Measurements from ENCODE around the gene LRG1. TPM values are rescaled to one million over a fixed set of nuclear protein-coding genes. Genes with fewer than 3 reads are reported as not detected.

LRG1 gene
- total and polyA plus RNA-seq, 7 donors, result 0.36 to 21.0 (median 2.4) TPM; not detected in 1

GRCh38 chr19:4503132-4503824, 36.6 kb downstream of the LRG1 start:
- Histone ChIP-seq H3K27ac (peak overlapping the region in 3 of 4 donors; percentile 49 to 66 (median 52)), H3K36me3 (peaks cover 19 to 94% (median 59%) of the 10 kb centered on the region in 4 donors), H3K27me3 (no peaks in the 10 kb centered on the region), H3K9me3 (no peaks in the 10 kb centered on the region), H3K4me1 (peaks cover 0 to 38% (median 27%) of the 10 kb centered on the region in 4 donors), H3K4me3 (no peak overlapping the region)
- 91 to 93% methylated on average over 25 of the region's 25 CpGs for WGBS, 2 donors
- TF ChIP-seq CTCF (IDR thresholded peaks at IDR 0.05) (no peak), POLR2A (IDR thresholded peaks at IDR 0.05) (no peak), POLR2AphosphoS5 (IDR thresholded peaks at IDR 0.05) (no peak), EP300 (IDR thresholded peaks at IDR 0.05) (no peak)
- peak; percentile 65 for DNase-seq
- intact Hi-C loops (cut with DNase I), result no loop called here

DNA sequence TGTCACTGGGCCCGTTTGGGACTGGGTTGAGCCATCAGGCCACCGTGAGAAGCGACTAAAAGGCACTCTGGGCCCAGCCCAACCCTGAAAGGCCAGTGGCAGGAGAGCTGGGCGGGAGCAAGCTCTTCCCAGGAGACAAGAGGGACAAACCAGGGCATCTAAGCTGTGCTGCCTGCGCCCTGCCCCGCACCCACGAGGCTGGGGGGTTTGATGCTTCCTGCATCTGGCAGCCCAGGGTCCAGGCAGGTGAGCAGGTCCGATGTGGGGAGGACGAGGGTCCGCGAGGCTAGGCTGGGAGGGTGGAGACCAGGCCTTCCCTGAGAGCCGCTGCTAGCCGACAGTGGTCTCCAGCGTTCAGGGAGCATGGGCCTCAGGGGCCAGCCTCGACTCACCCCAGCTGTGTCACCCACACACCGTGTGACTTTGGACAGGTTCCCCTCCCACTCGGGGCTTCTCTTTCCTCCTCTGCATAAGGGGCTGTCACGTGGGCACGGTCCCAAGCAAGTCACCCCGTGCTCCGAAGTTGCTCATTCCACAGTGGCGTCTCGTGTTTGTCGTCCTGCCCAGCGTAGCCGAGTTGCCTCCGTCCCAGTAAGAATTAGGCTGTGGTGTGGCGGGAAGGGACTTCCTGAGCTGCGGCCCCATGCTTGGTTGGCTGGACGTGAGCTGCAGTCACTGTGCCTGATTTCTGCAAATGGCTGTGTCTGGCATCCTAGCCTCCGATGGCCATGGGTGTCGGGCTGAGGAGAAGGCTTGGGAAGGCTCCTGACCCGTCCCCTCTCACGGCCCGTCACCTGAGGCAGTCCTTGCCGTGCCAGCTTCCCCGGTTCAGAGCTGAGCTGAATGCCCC, 37.3 kb downstream of the LRG1 start:
- Histone ChIP-seq H3K4me1 (peaks cover 0 to 31% (median 22%) of the 10 kb centered on the region in 4 donors), H3K27me3 (no peaks in the 10 kb centered on the region), H3K4me3 (no peak overlapping the region), H3K36me3 (peaks cover 25 to 95% (median 61%) of the 10 kb centered on the region in 4 donors), H3K27ac (peak overlapping the region in 3 of 4 donors; percentile 49 to 66 (median 52)), H3K9me3 (no peaks in the 10 kb centered on the region)
- TF ChIP-seq EP300 (IDR thresholded peaks at IDR 0.05) (no peak), CTCF (IDR thresholded peaks at IDR 0.05) (no peak), POLR2AphosphoS5 (IDR thresholded peaks at IDR 0.05) (peak in 2 of 4 donors; percentile 9 to 20), POLR2A (IDR thresholded peaks at IDR 0.05) (no peak)
- DNase-seq, result peak; percentile 62
- intact Hi-C loops (cut with DNase I), result no loop called here
- 92 to 94% methylated on average over 37 of the region's 37 CpGs for WGBS, 2 donors

- intact Hi-C loops (cut with DNase I), result no loop called here
- peaks cover 0 to 22% (median 15%) of the 10 kb centered on the region in 4 donors for H3K4me1 ChIP-seq
- H3K36me3 ChIP-seq, result peaks cover 22 to 95% (median 59%) of the 10 kb centered on the region in 4 donors
- 93 to 95% methylated on average over 25 of the region's 25 CpGs for WGBS, 2 donors
- DNase-seq, result no peak
- no peaks in the 10 kb centered on the region for H3K9me3 ChIP-seq
- H3K4me3 ChIP-seq, result no peak overlapping the region
- H3K27ac ChIP-seq, result peak overlapping the region in 2 of 4 donors; percentile 52 to 66
- TF ChIP-seq EP300 (IDR thresholded peaks at IDR 0.05) (no peak), CTCF (IDR thresholded peaks at IDR 0.05) (no peak), POLR2AphosphoS5 (IDR thresholded peaks at IDR 0.05) (peak in 2 of 4 donors; percentile 23 to 34)
- no peaks in the 10 kb centered on the region for H3K27me3 ChIP-seq
Observed at GRCh38 chr19:4501691-4502090, 38.1 kb downstream of the LRG1 start.

DNA sequence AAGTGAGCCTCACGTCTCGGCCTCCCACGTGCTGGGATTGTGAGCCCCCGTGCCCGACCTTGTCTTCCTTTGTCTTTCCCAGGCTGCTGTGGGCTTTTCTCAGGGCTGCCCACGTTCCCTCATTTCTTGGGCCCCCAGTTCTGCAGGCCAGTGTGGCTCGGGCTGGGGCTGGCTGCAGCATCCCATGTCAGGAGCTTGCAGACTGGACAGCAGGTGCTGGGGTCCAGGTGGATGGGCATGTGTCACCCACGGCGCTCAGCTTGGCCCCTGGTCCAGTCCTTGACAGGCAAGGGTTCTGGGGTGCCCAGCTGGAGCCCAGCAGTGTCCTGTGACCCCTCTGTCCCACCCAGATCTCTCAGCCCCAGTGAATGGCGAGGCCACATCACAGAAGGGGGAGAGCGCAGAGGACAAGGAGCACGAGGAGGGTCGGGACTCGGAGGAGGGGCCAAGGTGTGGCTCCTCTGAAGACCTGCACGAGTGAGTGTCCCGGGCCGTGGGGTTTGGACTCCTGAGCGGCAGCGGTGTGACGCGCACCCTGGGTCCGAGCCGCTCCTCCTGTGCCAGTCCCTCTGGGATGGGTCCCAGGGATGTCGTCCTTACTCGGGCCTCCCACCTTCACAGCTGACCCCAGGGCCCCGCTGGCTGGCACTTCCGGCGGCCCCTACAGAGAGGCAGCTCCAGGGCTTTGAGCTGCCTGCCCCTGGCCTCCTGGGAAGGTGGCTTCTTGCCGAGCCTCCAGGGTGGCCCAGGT, 38.8 kb downstream of the LRG1 start:
- Histone ChIP-seq H3K27me3 (no peaks in the 10 kb centered on the region), H3K27ac (peak overlapping the region in 2 of 4 donors; percentile 52 to 66), H3K36me3 (peaks cover 20 to 95% (median 61%) of the 10 kb centered on the region in 4 donors), H3K4me1 (peaks cover 0 to 16% (median 9%) of the 10 kb centered on the region in 4 donors), H3K4me3 (no peak overlapping the region), H3K9me3 (no peaks in the 10 kb centered on the region)
- intact Hi-C loops (cut with DNase I), result no loop called here
- TF ChIP-seq EP300 (IDR thresholded peaks at IDR 0.05), result no peak
- WGBS, 2 donors, result 94% methylated on average over 29 of the region's 29 CpGs
- DNase-seq, result peak; percentile 65
